GM12878 (cell line): Measurements from ENCODE around the gene SORCS2. TPM values are rescaled to one million over a fixed set of nuclear protein-coding genes. Genes with fewer than 3 reads are reported as not detected.

Source experiments
- ATAC-seq: fragments of 200-7000 bp; cut with Tn5 transposase; 3 replicates; pipeline ENCODE4 v1.9.1; 2020; ENCODE audit warnings: mild to moderate bottlenecking, moderate library complexity
- BruUV-seq: library from RNA; stranded (reverse); fragments of 400-500 nt; replicated peaks from 2 replicates; lab custom pipeline; 2021; lab: Mats Ljungman, UMichigan
- CTCF ChIA-PET: fragments of 300-600 bp; sonication (Branson Sonifier 250); formaldehyde crosslinking; extraction: SDS; loops from one replicate; lab custom pipeline; 2021; ENCODE audit warnings: inconsistent platforms; lab: Yijun Ruan, JAX
- POLR2A ChIA-PET: fragments of 350-600 bp; formaldehyde crosslinking; extraction: SDS; loops from one replicate; lab custom pipeline; 2021; ENCODE audit warnings: inconsistent platforms; lab: Charles Lee
- RAD21 ChIA-PET: fragments of 300-600 bp; sonication (Branson Sonifier 250); formaldehyde crosslinking; loops from one replicate; lab custom pipeline; 2023; ENCODE audit warnings: antibody characterized with exemption; ENCODE audit not compliant: unreplicated experiment; lab: Charles Lee
- SMC1A ChIA-PET: fragments of 300-600 bp; sonication (Branson Sonifier 250); formaldehyde crosslinking; loops from one replicate; lab custom pipeline; 2023; ENCODE audit not compliant: unreplicated experiment, uncharacterized antibody; lab: Charles Lee
- DNase-seq: peaks from one replicate; pipeline ENCODE4 v3.0.0-alpha.2; 2011; ENCODE audit warnings: low read depth, low spot score
- FAIRE-seq: peaks from 3 replicates; lab custom pipeline; 2011; peaks lifted over from hg19 to GRCh38; lab: Jason Lieb, UNC
- H2AFZ ChIP-seq: 2 replicates; pipeline ENCODE4 v1.6.0; 2011; ENCODE audit warnings: low read depth, low read length, control low read depth; ENCODE audit not compliant: control insufficient read depth
- H3K27ac ChIP-seq: 2 replicates; pipeline ENCODE4 v1.5.1; 2011; ENCODE audit warnings: control low read depth; ENCODE audit not compliant: control insufficient read depth, insufficient read depth
- H3K27me3 ChIP-seq, 2 experiments: replicated peaks in 1 of 2; 2 replicates each; pipeline versions ENCODE4 v1.6.0 to v1.6.1; 2011; ENCODE audit warnings: low read length in 1 of 2; ENCODE audit not compliant: control insufficient read depth in 2 of 2, insufficient read depth in 2 of 2
- H3K36me3 ChIP-seq, 2 experiments: 2 replicates each; pipeline ENCODE4 v1.5.1; 2011; ENCODE audit warnings: low read length in 1 of 2; ENCODE audit not compliant: control insufficient read depth in 2 of 2, insufficient read depth in 2 of 2
- H3K4me1 ChIP-seq: 2 replicates; pipeline ENCODE4 v1.6.1; 2011; ENCODE audit warnings: mild to moderate bottlenecking, low read length, moderate library complexity, mixed read lengths; ENCODE audit not compliant: control insufficient read depth, insufficient read depth
- H3K4me2 ChIP-seq: 2 replicates; pipeline ENCODE4 v1.6.0; 2011; ENCODE audit warnings: control low read depth; ENCODE audit not compliant: control insufficient read depth, insufficient read depth
- H3K4me3 ChIP-seq: fragments of 200-600 bp; sonication (generic); 2 replicates; pipeline ENCODE4 v1.5.1; 2016
- H3K79me2 ChIP-seq: 2 replicates; pipeline ENCODE4 v1.6.0; 2011; ENCODE audit warnings: low read length; ENCODE audit not compliant: control insufficient read depth, insufficient read depth
- H3K9ac ChIP-seq: 2 replicates; pipeline ENCODE4 v1.8.0; 2011; ENCODE audit warnings: low read length, control low read depth, mixed read lengths; ENCODE audit not compliant: control insufficient read depth, insufficient read depth
- H3K9me3 ChIP-seq: replicated peaks from 3 replicates; pipeline ENCODE4 v1.5.1; 2011; ENCODE audit warnings: mild to moderate bottlenecking, low read length; ENCODE audit not compliant: control insufficient read depth, insufficient read depth
- H4K20me1 ChIP-seq: 2 replicates; pipeline ENCODE4 v1.6.0; 2011; ENCODE audit not compliant: control insufficient read depth, insufficient read depth
- ATF2 ChIP-seq: IDR thresholded peaks from 2 replicates; pipeline ENCODE4 v1.6.1; 2012; ENCODE audit warnings: low read length, inconsistent platforms
- BACH1 ChIP-seq: fragments of 450-650 bp; IDR thresholded peaks from 2 replicates; pipeline ENCODE4 v1.6.1; 2017; ENCODE audit warnings: mild to moderate bottlenecking, borderline replicate concordance
- CEBPB ChIP-seq, 2 experiments: fragments of 150-350 bp in 1 of 2; IDR thresholded peaks; 2 replicates each; pipeline ENCODE4 v1.6.1; 2012 to 2014; ENCODE audit warnings: low read depth in 2 of 2, low read length in 2 of 2, borderline replicate concordance in 1 of 2, inconsistent platforms in 1 of 2
- NRF1 ChIP-seq: conservative IDR thresholded peaks from 2 replicates; pipeline ENCODE4 v1.6.1; 2011; ENCODE audit warnings: mild to moderate bottlenecking, low read depth, low read length, improper control_type of control experiment
- PBX3 ChIP-seq: IDR thresholded peaks from 2 replicates; pipeline ENCODE4 v1.6.1; 2011; ENCODE audit warnings: mild to moderate bottlenecking, low read depth, low read length, moderate library complexity; ENCODE audit not compliant: insufficient replicate concordance
- RCOR1 ChIP-seq: conservative IDR thresholded peaks from 2 replicates; pipeline ENCODE4 v1.6.1; 2012; ENCODE audit warnings: low read depth, low read length, improper control_type of control experiment
- SMARCA5 ChIP-seq: fragments of 450-650 bp; IDR thresholded peaks from 2 replicates; pipeline ENCODE4 v1.6.1; 2017; ENCODE audit warnings: mild to moderate bottlenecking
- TARDBP ChIP-seq: IDR thresholded peaks from 2 replicates; pipeline ENCODE4 v1.6.1; 2016; ENCODE audit warnings: borderline replicate concordance
- TBL1XR1 ChIP-seq: IDR thresholded peaks from 2 replicates; pipeline ENCODE4 v1.6.1; 2012; ENCODE audit warnings: low read depth, low read length, improper control_type of control experiment
- ZBED1 ChIP-seq: IDR thresholded peaks from 2 replicates; pipeline ENCODE4 v1.6.1; 2016; ENCODE audit warnings: borderline replicate concordance
- ZBTB40 ChIP-seq: fragments of 450-650 bp; IDR thresholded peaks from 2 replicates; pipeline ENCODE4 v1.6.1; 2016; ENCODE audit warnings: mild to moderate bottlenecking, moderate library complexity, borderline replicate concordance
- ZNF687 ChIP-seq: fragments of 450-650 bp; IDR thresholded peaks from 2 replicates; pipeline ENCODE4 v1.6.1; 2017; ENCODE audit warnings: mild to moderate bottlenecking, moderate library complexity
- WGBS: methylation state at CpG from one replicate; pipeline ENCODE4 v1.1.6; 2016; ENCODE audit warnings: low lambda C conversion rate; ENCODE audit not compliant: insufficient replicate concordance, insufficient coverage; ENCODE audit errors: missing lambda C conversion rate; 5-methylcytosine and 5-hydroxymethylcytosine counted together
- in situ Hi-C: fragments of 300-500 bp; cut with MboI; formaldehyde crosslinking; loops from 9 replicates; pipeline ENCODE4 v1.14.3; 2018; ENCODE audit warnings: mixed read lengths
- intact Hi-C: fragments of 100-400 bp; cut with micrococcal nuclease; formaldehyde crosslinking; loops from one replicate; pipeline ENCODE4 v1.14.2; 2022; ENCODE audit not compliant: unreplicated experiment
- polyA plus RNA-seq, 11 experiments: library from polyadenylated mRNA; depleted of rRNA in 4 of 11; unstranded in 6 of 11; stranded (reverse) in 5 of 11; fragments of >200 nt; fragmentation: Nextera tagmentation in 4 of 11; fragmentation: Illumina TruSeq in 1 of 11; extraction: Ambion mirVana in 4 of 11; extraction: Trizol in 1 of 11; gene quantifications; 1 replicate in 1 of 11; 2 replicates in 10 of 11; pipeline versions ENCODE4 v1.2.1 to v1.2.3, GENCODE V29; 2011 to 2016; ENCODE audit warnings: inconsistent platforms in 2 of 11, missing spikeins in 2 of 11, low read depth in 1 of 11
- total RNA-seq, 4 experiments: library from RNA; depleted of rRNA in 3 of 4; stranded (reverse); fragments of >200 nt in 3 of 4; fragmentation: Illumina TruSeq in 1 of 4; extraction: Trizol in 1 of 4; gene quantifications; 2 replicates each; pipeline versions ENCODE4 v1.2.1 to v1.2.3, GENCODE V29; 2013 to 2021

Gene SORCS2
- total and polyA plus RNA-seq, 10 of the 15 experiments (the other 5 are each of a cell fraction or from before 2014, with no cell fraction given), result 0.01 to 0.15 (median 0.05) TPM; not detected in 5

GRCh38 chr4:7642741-7643458, 450.6 kb downstream of the SORCS2 start:
- H3K27me3 ChIP-seq, result no peaks in the 10 kb centered on the region
- ChIA-PET SMC1A (no interaction called here), RAD21 (no interaction called here), CTCF (no interaction called here), POLR2A (no interaction called here)
- no peak for DNase-seq
- no peak overlapping the region for H2AFZ ChIP-seq
- intact Hi-C loops, result no loop called here
- H3K79me2 ChIP-seq, result no peaks in the 10 kb centered on the region
- BruUV-seq, result no TSS peak
- no peak overlapping the region for H3K4me3 ChIP-seq
- no peak overlapping the region for H3K27ac ChIP-seq
- FAIRE-seq, result no peak
- no peak overlapping the region for H3K9ac ChIP-seq
- H4K20me1 ChIP-seq, result no peaks in the 10 kb centered on the region
- no peaks in the 10 kb centered on the region for H3K4me1 ChIP-seq
- no peaks in the 10 kb centered on the region; the same call in 2 of the 3 replicates for H3K9me3 ChIP-seq
- 15% methylated on average over 9 of the region's 9 CpGs for WGBS
- in situ Hi-C loops, result no loop called here
- no peak for ATAC-seq
- H3K36me3 ChIP-seq, result no peaks in the 10 kb centered on the region
- H3K4me2 ChIP-seq, result no peak overlapping the region
- TF ChIP-seq RCOR1 (no peak), BACH1 (no peak), ZBTB40 (no peak), CEBPB (IDR thresholded peaks at IDR 0.05; ENCODE audit: borderline replicate concordance in 1 of 2, low read depth in 2 of 2, low read length in 2 of 2) (no peak), PBX3 (no peak), TARDBP (no peak), ZBED1 (no peak), TBL1XR1 (no peak), ZNF687 (no peak), ATF2 (no peak), NRF1 (no peak), SMARCA5 (no peak)
